Body of pancreas (tissue), 4 donors: ENCODE measurements around the gene INTS11.

Source experiments
- POLR2A ChIP-seq, 3 donors: fragments of 450-650 bp; IDR thresholded peaks; one replicate each; pipeline ENCODE4 v1.6.1; 2016; ENCODE audit warnings: antibody characterized with exemption in 3 of 3, mild to moderate bottlenecking in 2 of 3
- TF ChIP-seq, protein P1 (sequence below), 7 experiments: fragments of 450-650 bp in 4 of 7; fragments of 200-600 bp in 3 of 7; sonication (generic) in 3 of 7; IDR thresholded peaks; one replicate each; pipeline ENCODE4 v1.5.1; 2016 to 2019; ENCODE audit warnings: antibody characterized with exemption in 7 of 7

DNA sequence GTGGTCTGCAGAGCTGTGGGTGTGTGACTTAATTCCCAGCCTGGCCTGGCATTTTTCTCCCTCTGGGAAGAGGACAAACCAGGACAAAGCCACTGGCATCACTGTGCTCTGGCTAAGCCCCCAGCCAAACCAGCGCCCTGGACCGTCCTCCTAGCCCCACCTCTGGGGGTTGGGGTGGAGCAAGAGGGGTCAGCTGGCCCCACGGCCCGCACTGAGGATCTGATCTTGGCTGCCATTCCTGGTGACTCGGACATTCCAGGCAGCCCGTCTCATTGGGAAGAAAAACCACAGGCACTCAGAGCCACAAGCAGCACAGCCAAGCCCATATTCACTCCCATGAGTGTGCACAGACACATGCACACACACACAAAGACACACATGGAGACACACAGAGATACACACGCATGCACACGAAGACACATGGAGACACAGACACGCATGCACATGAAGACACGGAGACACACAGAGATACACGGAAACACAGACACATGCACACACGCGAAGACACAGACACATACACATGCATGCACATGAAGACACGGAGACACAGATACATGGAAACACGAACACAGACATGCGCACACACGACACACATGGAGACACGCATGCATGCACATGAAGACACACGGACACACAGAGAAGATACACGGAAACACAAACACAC, 36.2 kb upstream of the INTS11 start:
- TF ChIP-seq POLR2A (IDR thresholded peaks at IDR 0.05) = no peak
- TF ChIP-seq, protein P1, sequence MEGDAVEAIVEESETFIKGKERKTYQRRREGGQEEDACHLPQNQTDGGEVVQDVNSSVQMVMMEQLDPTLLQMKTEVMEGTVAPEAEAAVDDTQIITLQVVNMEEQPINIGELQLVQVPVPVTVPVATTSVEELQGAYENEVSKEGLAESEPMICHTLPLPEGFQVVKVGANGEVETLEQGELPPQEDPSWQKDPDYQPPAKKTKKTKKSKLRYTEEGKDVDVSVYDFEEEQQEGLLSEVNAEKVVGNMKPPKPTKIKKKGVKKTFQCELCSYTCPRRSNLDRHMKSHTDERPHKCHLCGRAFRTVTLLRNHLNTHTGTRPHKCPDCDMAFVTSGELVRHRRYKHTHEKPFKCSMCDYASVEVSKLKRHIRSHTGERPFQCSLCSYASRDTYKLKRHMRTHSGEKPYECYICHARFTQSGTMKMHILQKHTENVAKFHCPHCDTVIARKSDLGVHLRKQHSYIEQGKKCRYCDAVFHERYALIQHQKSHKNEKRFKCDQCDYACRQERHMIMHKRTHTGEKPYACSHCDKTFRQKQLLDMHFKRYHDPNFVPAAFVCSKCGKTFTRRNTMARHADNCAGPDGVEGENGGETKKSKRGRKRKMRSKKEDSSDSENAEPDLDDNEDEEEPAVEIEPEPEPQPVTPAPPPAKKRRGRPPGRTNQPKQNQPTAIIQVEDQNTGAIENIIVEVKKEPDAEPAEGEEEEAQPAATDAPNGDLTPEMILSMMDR (IDR thresholded peaks at IDR 0.05) = no peak
